Gastrocnemius medialis (tissue), 4 donors: ENCODE measurements around the gene CENPB.

ENCODE experiments used
- POLR2A ChIP-seq, 2 donors: fragments of 450-650 bp; IDR thresholded peaks; one replicate each; pipeline ENCODE4 v1.6.1; 2017; ENCODE audit warnings: antibody characterized with exemption in 2 of 2, mild to moderate bottlenecking in 2 of 2, moderate library complexity in 2 of 2
- TF ChIP-seq, protein P1 (sequence below), 5 experiments: fragments of 450-650 bp in 3 of 5; fragments of 200-600 bp in 2 of 5; sonication (generic) in 2 of 5; IDR thresholded peaks in 4 of 5; conservative IDR thresholded peaks in 1 of 5; 1 replicate in 4 of 5; 2 replicates in 1 of 5; pipeline ENCODE4 v1.5.1; 2016 to 2019; ENCODE audit warnings: antibody characterized with exemption in 5 of 5, mild to moderate bottlenecking in 3 of 5, moderate library complexity in 3 of 5

GRCh38 chr20:3767427-3768341, 18.9 kb downstream of the CENPB start, which contains the start of gene ADISSP:
- TF ChIP-seq, protein P1, sequence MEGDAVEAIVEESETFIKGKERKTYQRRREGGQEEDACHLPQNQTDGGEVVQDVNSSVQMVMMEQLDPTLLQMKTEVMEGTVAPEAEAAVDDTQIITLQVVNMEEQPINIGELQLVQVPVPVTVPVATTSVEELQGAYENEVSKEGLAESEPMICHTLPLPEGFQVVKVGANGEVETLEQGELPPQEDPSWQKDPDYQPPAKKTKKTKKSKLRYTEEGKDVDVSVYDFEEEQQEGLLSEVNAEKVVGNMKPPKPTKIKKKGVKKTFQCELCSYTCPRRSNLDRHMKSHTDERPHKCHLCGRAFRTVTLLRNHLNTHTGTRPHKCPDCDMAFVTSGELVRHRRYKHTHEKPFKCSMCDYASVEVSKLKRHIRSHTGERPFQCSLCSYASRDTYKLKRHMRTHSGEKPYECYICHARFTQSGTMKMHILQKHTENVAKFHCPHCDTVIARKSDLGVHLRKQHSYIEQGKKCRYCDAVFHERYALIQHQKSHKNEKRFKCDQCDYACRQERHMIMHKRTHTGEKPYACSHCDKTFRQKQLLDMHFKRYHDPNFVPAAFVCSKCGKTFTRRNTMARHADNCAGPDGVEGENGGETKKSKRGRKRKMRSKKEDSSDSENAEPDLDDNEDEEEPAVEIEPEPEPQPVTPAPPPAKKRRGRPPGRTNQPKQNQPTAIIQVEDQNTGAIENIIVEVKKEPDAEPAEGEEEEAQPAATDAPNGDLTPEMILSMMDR (IDR thresholded peaks at IDR 0.05 in 4 of 5, conservative IDR thresholded peaks at IDR 0.05 in 1 of 5) = no peak
- TF ChIP-seq POLR2A (IDR thresholded peaks at IDR 0.05) = peak; percentile 59 to 63
